HEK293 (cell line): ENCODE data around the gene CORO7.

ENCODE experiments used
- EGR2 ChIP-seq: fragments of 450-650 bp; formaldehyde crosslinking; IDR thresholded peaks from 2 replicates; pipeline ENCODE4 v1.5.1; 2016; ENCODE audit warnings: low read depth, missing biosample characterization, missing genetic modification characterization
- GLIS2 ChIP-seq: fragments of 450-650 bp; formaldehyde crosslinking; IDR thresholded peaks from 2 replicates; pipeline ENCODE4 v1.5.1; 2016; ENCODE audit warnings: missing biosample characterization, missing genetic modification characterization
- HOXA7 ChIP-seq: sonication (generic); formaldehyde crosslinking; IDR thresholded peaks from 2 replicates; pipeline ENCODE4 v1.8.1; 2022; ENCODE audit warnings: missing genetic modification reagents, borderline replicate concordance
- KLF10 ChIP-seq: fragments of 450-650 bp; IDR thresholded peaks from 2 replicates; pipeline ENCODE4 v1.5.1; 2018; ENCODE audit warnings: missing biosample characterization, mild to moderate bottlenecking, missing genetic modification characterization
- KLF16 ChIP-seq: fragments of 450-650 bp; formaldehyde crosslinking; IDR thresholded peaks from 2 replicates; pipeline ENCODE4 v1.5.1; 2017; ENCODE audit warnings: missing biosample characterization, missing genetic modification characterization
- RBAK ChIP-seq: fragments of 450-650 bp; formaldehyde crosslinking; IDR thresholded peaks from 2 replicates; pipeline ENCODE4 v1.5.1; 2016; ENCODE audit warnings: missing biosample characterization, missing genetic modification characterization
- SETDB1 ChIP-seq: IDR thresholded peaks from one replicate; pipeline ENCODE4 v1.6.1; 2017; ENCODE audit warnings: mild to moderate bottlenecking, low read length, moderate library complexity, mixed read lengths; ENCODE audit not compliant: insufficient read length
- SP2 ChIP-seq: fragments of 450-650 bp; formaldehyde crosslinking; IDR thresholded peaks from 2 replicates; pipeline ENCODE4 v1.5.1; 2016; ENCODE audit warnings: missing biosample characterization, missing genetic modification characterization
- ZBTB11 ChIP-seq: fragments of 450-650 bp; formaldehyde crosslinking; conservative IDR thresholded peaks from 2 replicates; pipeline ENCODE4 v1.5.1; 2016; ENCODE audit warnings: low read depth, missing biosample characterization, missing genetic modification characterization
- ZIC2 ChIP-seq: fragments of 450-650 bp; formaldehyde crosslinking; IDR thresholded peaks from 2 replicates; pipeline ENCODE4 v1.5.1; 2016; ENCODE audit warnings: missing biosample characterization, missing genetic modification characterization
- ZNF174 ChIP-seq: fragments of 450-650 bp; formaldehyde crosslinking; IDR thresholded peaks from 2 replicates; pipeline ENCODE4 v1.5.0; 2017; ENCODE audit warnings: missing biosample characterization, mild to moderate bottlenecking, missing genetic modification characterization
- ZNF184 ChIP-seq: fragments of 450-650 bp; IDR thresholded peaks from 2 replicates; pipeline ENCODE4 v1.5.1; 2018; ENCODE audit warnings: missing biosample characterization, mild to moderate bottlenecking, missing genetic modification characterization
- ZNF223 ChIP-seq: fragments of 450-650 bp; formaldehyde crosslinking; IDR thresholded peaks from 2 replicates; pipeline ENCODE4 v1.5.1; 2016; ENCODE audit warnings: missing biosample characterization, missing genetic modification characterization
- ZNF366 ChIP-seq: fragments of 450-650 bp; formaldehyde crosslinking; conservative IDR thresholded peaks from 2 replicates; pipeline ENCODE4 v1.5.1; 2016; ENCODE audit warnings: missing biosample characterization, missing genetic modification characterization
- ZNF548 ChIP-seq: fragments of 450-650 bp; formaldehyde crosslinking; IDR thresholded peaks from 2 replicates; pipeline ENCODE4 v1.5.1; 2016; ENCODE audit warnings: missing biosample characterization, missing genetic modification characterization
- ZNF596 ChIP-seq: fragments of 450-650 bp; IDR thresholded peaks from 2 replicates; pipeline ENCODE4 v1.5.0; 2018; ENCODE audit warnings: missing biosample characterization, mild to moderate bottlenecking, missing genetic modification characterization, moderate library complexity
- ZNF677 ChIP-seq: fragments of 450-650 bp; IDR thresholded peaks from 2 replicates; pipeline ENCODE4 v1.5.0; 2018; ENCODE audit warnings: missing biosample characterization, mild to moderate bottlenecking, missing genetic modification characterization, moderate library complexity
- ZNF76 ChIP-seq: fragments of 450-650 bp; formaldehyde crosslinking; IDR thresholded peaks from 2 replicates; pipeline ENCODE4; 2016; ENCODE audit warnings: low read depth, missing biosample characterization, missing genetic modification characterization, borderline replicate concordance
- ZSCAN23 ChIP-seq: fragments of 450-650 bp; formaldehyde crosslinking; IDR thresholded peaks from 2 replicates; pipeline ENCODE4 v1.5.1; 2016; ENCODE audit warnings: missing biosample characterization, missing genetic modification characterization
- TF ChIP-seq, protein P1 (sequence below): fragments of 450-650 bp; formaldehyde crosslinking; IDR thresholded peaks from 2 replicates; pipeline ENCODE4 v1.5.1; 2017; ENCODE audit warnings: missing biosample characterization, missing genetic modification characterization
- TF ChIP-seq, protein P2 (sequence below): sonication (generic); formaldehyde crosslinking; IDR thresholded peaks from 2 replicates; pipeline ENCODE4 v1.8.1; 2022; ENCODE audit warnings: mild to moderate bottlenecking, moderate library complexity, missing genetic modification reagents
- TF ChIP-seq, protein P3 (sequence below): fragments of 450-650 bp; formaldehyde crosslinking; IDR thresholded peaks from 2 replicates; pipeline ENCODE4 v1.5.1; 2017; ENCODE audit warnings: missing biosample characterization, missing genetic modification characterization
- TF ChIP-seq, protein P4 (sequence below): fragments of 450-650 bp; formaldehyde crosslinking; IDR thresholded peaks from 2 replicates; pipeline ENCODE4 v1.5.1; 2016; ENCODE audit warnings: missing biosample characterization, missing genetic modification characterization

CORO7 gene

GRCh38 chr16:4316864-4317531 is 99.4 kb downstream of the CORO7 start (continued):
- TF ChIP-seq ZNF174 (tag by site-specific recombination): no peak
- TF ChIP-seq KLF10 (tag by site-specific recombination): no peak
- no peak for TF ChIP-seq ZNF596 (tag by site-specific recombination)
- TF ChIP-seq ZIC2 (tag by site-specific recombination): peak; percentile 99
- no peak for TF ChIP-seq ZNF366 (tag by site-specific recombination)
- no peak for TF ChIP-seq EGR2 (tag by site-specific recombination)
- TF ChIP-seq, protein P1, sequence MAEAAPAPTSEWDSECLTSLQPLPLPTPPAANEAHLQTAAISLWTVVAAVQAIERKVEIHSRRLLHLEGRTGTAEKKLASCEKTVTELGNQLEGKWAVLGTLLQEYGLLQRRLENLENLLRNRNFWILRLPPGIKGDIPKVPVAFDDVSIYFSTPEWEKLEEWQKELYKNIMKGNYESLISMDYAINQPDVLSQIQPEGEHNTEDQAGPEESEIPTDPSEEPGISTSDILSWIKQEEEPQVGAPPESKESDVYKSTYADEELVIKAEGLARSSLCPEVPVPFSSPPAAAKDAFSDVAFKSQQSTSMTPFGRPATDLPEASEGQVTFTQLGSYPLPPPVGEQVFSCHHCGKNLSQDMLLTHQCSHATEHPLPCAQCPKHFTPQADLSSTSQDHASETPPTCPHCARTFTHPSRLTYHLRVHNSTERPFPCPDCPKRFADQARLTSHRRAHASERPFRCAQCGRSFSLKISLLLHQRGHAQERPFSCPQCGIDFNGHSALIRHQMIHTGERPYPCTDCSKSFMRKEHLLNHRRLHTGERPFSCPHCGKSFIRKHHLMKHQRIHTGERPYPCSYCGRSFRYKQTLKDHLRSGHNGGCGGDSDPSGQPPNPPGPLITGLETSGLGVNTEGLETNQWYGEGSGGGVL (tag by site-specific recombination): no peak
- TF ChIP-seq SP2: 0 out of 2 replicates have a peak, but pooled peaks have one; percentile 52
- peak; percentile 68; the same call in 1 of the 2 replicates for TF ChIP-seq ZNF76 (tag by site-specific recombination)
- TF ChIP-seq, protein P2, sequence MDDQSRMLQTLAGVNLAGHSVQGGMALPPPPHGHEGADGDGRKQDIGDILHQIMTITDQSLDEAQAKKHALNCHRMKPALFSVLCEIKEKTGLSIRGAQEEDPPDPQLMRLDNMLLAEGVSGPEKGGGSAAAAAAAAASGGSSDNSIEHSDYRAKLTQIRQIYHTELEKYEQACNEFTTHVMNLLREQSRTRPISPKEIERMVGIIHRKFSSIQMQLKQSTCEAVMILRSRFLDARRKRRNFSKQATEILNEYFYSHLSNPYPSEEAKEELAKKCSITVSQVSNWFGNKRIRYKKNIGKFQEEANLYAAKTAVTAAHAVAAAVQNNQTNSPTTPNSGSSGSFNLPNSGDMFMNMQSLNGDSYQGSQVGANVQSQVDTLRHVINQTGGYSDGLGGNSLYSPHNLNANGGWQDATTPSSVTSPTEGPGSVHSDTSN (CRISPR knock-in tag): 0 out of 2 replicates have a peak, but pooled peaks have one; percentile 39
- TF ChIP-seq ZSCAN23 (tag by site-specific recombination): no peak
- TF ChIP-seq, protein P3, sequence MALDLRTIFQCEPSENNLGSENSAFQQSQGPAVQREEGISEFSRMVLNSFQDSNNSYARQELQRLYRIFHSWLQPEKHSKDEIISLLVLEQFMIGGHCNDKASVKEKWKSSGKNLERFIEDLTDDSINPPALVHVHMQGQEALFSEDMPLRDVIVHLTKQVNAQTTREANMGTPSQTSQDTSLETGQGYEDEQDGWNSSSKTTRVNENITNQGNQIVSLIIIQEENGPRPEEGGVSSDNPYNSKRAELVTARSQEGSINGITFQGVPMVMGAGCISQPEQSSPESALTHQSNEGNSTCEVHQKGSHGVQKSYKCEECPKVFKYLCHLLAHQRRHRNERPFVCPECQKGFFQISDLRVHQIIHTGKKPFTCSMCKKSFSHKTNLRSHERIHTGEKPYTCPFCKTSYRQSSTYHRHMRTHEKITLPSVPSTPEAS: no peak
- peak; percentile 46; the same call in 1 of the 2 replicates for TF ChIP-seq GLIS2 (tag by site-specific recombination)
- TF ChIP-seq ZNF184 (tag by site-specific recombination): no peak
- TF ChIP-seq KLF16 (tag by site-specific recombination): peak; percentile 50; the same call in 1 of the 2 replicates
- no peak for TF ChIP-seq ZNF677 (tag by site-specific recombination)
- no peak for TF ChIP-seq ZNF223 (tag by site-specific recombination)
- no peak for TF ChIP-seq RBAK (tag by site-specific recombination)
- TF ChIP-seq ZBTB11: no peak
- TF ChIP-seq, protein P4, sequence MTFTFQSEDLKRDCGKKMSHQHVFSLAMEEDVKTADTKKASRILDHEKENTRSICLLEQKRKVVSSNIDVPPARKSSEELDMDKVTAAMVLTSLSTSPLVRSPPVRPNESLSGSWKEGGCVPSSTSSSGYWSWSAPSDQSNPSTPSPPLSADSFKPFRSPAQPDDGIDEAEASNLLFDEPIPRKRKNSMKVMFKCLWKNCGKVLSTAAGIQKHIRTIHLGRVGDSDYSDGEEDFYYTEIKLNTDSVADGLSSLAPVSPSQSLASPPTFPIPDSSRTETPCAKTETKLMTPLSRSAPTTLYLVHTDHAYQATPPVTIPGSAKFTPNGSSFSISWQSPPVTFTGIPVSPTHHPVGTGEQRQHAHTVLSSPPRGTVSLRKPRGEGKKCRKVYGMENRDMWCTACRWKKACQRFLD (tag by site-specific recombination): no peak
- TF ChIP-seq SETDB1: no peak
- TF ChIP-seq ZNF548 (tag by site-specific recombination): no peak
- TF ChIP-seq HOXA7: no peak
